Thymus (tissue), 11 donors: ENCODE measurements around the gene FBP1. TPM values are rescaled to one million over a fixed set of nuclear protein-coding genes. Genes with fewer than 3 reads are reported as not detected.

Source experiments
- DNase-seq, 9 donors: peaks; one replicate each; pipeline ENCODE4 v3.0.0-alpha.2; 2013; ENCODE audit warnings: low spot score in 9 of 9, low read depth in 6 of 9, missing footprints in 1 of 9
- H3K27ac ChIP-seq, 2 donors: one replicate each; pipeline ENCODE4 v1.5.1; 2013; ENCODE audit warnings: control low read depth in 1 of 2, low read depth in 1 of 2, low read length in 1 of 2, mild to moderate bottlenecking in 1 of 2, moderate library complexity in 1 of 2
- H3K27me3 ChIP-seq, 2 donors: one replicate each; pipeline ENCODE4 v1.5.1; 2013; ENCODE audit warnings: low read length in 1 of 2; ENCODE audit not compliant: control insufficient read depth in 2 of 2, insufficient read depth in 1 of 2
- H3K36me3 ChIP-seq, 2 donors: one replicate each; pipeline ENCODE4 v1.5.1; 2013; ENCODE audit warnings: low read length in 1 of 2, mild to moderate bottlenecking in 1 of 2, moderate library complexity in 1 of 2; ENCODE audit not compliant: control insufficient read depth in 2 of 2, insufficient read depth in 2 of 2
- H3K4me1 ChIP-seq, 2 donors: one replicate each; pipeline ENCODE4 v1.5.1; 2013; ENCODE audit warnings: low read length in 2 of 2; ENCODE audit not compliant: control insufficient read depth in 2 of 2, insufficient read depth in 2 of 2
- H3K4me3 ChIP-seq, 2 donors: one replicate each; pipeline ENCODE4 v1.5.1; 2013; ENCODE audit warnings: low read length in 2 of 2, control low read depth in 1 of 2, mild to moderate bottlenecking in 1 of 2
- H3K9me3 ChIP-seq, 2 donors: one replicate each; pipeline ENCODE4 v1.5.1; 2013; ENCODE audit warnings: low read length in 1 of 2, mild to moderate bottlenecking in 1 of 2; ENCODE audit not compliant: control insufficient read depth in 2 of 2, insufficient read depth in 1 of 2
- WGBS: extraction: QIAGEN DNeasy Blood & Tissue Kit; methylation state at CpG from one replicate; pipeline ENCODE4 v1.1.7; 2013; 5-methylcytosine and 5-hydroxymethylcytosine counted together
- polyA plus RNA-seq: library from polyadenylated mRNA; stranded (reverse); fragments of 200-250 nt; gene quantifications from one replicate; pipeline ENCODE4 v1.2.3, GENCODE V29; 2013
- total RNA-seq: library from RNA; stranded (reverse); fragments of 120-200 nt; gene quantifications from one replicate; pipeline ENCODE4 v1.2.4, GENCODE V29; 2013
- donor health status: healthy.

FBP1 gene
- total and polyA plus RNA-seq, 2 donors: 0.76 to 10.2 TPM

DNA sequence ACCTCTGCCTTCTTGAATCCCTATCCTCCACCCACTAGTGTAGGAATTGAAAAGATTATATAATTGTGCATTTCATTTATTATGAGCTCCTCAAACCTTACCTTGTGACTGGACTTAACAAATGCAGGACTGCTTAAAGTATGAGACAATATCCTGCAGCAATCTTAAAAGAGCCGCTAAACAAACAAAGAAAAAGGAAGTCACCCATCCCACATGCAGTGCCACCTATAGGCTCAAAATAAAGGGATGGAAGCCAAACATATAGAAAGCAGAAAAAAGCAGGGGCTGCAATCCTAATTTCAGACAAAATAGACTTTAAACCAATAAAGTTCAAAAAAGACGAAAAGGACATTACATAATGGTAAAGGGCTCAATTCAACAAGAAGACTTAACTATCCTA is 75.8 kb downstream of the FBP1 start:
- Histone ChIP-seq H3K4me3 (no peak overlapping the region), H3K36me3 (no peaks in the 10 kb centered on the region), H3K27ac (no peak overlapping the region), H3K9me3 (no peaks in the 10 kb centered on the region), H3K4me1 (no peaks in the 10 kb centered on the region), H3K27me3 (peaks cover 0 to 4% of the 10 kb centered on the region in 2 donors)
- WGBS: 60% methylated on average over 2 of the region's 2 CpGs
- DNase-seq: no peak

GRCh38 chr9:94560237-94560636 is 79.1 kb downstream of the FBP1 start:
- Histone ChIP-seq H3K4me1 (no peaks in the 10 kb centered on the region), H3K9me3 (no peaks in the 10 kb centered on the region), H3K4me3 (no peak overlapping the region), H3K27me3 (peaks cover 0 to 2% of the 10 kb centered on the region in 2 donors), H3K36me3 (no peaks in the 10 kb centered on the region), H3K27ac (no peak overlapping the region)
- 97% methylated on average over 6 of the region's 6 CpGs for WGBS
- DNase-seq: no peak

DNA sequence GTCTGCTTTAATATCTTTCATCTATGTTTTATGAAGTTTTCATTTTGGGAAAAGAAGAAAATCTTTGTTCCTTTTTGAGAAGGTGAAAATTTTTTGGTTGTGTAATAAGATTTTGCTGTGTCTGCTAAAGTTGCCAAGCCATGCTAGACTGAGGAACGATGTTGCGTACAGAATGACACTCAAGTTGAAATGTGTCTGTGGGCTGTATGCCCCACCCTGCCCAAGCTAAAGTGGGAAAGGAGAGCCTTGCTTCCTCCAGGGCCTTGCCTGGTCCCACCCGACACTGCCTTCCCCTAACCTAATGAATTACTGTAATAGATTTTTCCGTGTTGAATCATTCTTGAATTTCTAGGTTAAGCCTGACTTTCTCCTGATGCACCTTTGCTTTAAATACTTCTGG is 81.9 kb downstream of the FBP1 start:
- H3K36me3 ChIP-seq: no peaks in the 10 kb centered on the region
- H3K4me1 ChIP-seq: no peaks in the 10 kb centered on the region
- no peaks in the 10 kb centered on the region for H3K27me3 ChIP-seq
- 92% methylated on average over 4 of the region's 4 CpGs for WGBS
- no peak overlapping the region for H3K4me3 ChIP-seq
- no peak overlapping the region for H3K27ac ChIP-seq
- no peaks in the 10 kb centered on the region for H3K9me3 ChIP-seq
- no peak for DNase-seq

GRCh38 chr9:94554439-94555331 is 84.6 kb downstream of the FBP1 start, which contains the start of gene PCAT7:
TSS of gene PCAT7 (plus strand) at chr9:94555083.
- no peak within 1 kb of the TSS for H3K27ac ChIP-seq
- DNase-seq: peak in 3 of 9 donors; percentile 3 to 12 (median 6)
- no peaks in the 10 kb centered on the region for H3K9me3 ChIP-seq
- H3K27me3 ChIP-seq: no peaks in the 10 kb centered on the region
- no peaks in the 10 kb centered on the region for H3K4me1 ChIP-seq
- H3K36me3 ChIP-seq: no peaks in the 10 kb centered on the region
- no peak within 1 kb of the TSS for H3K4me3 ChIP-seq
- 82% methylated on average over 40 of the region's 40 CpGs for WGBS

DNA sequence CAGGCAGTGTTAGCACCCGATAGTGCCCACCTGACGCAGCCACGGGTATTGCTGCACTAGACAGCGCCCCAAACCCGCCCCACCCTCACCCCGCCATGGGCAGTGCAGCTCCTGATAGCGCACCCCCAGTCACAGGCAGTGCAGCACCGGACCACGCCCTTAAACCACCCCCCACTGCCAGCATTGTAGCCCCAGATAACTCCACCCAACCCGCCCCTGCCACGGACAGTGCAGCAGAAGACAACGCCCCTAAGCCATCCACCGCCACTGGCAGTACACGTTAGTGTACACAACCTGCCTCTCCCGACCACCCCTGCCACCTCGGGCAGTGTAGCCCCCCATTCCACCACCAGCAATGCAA is 85.3 kb downstream of the FBP1 start:
- H3K4me3 ChIP-seq: no peak overlapping the region
- DNase-seq: no peak
- no peaks in the 10 kb centered on the region for H3K4me1 ChIP-seq
- H3K27me3 ChIP-seq: no peaks in the 10 kb centered on the region
- H3K9me3 ChIP-seq: no peaks in the 10 kb centered on the region
- H3K36me3 ChIP-seq: no peaks in the 10 kb centered on the region
- 91% methylated on average over 16 of the region's 16 CpGs for WGBS
- H3K27ac ChIP-seq: no peak overlapping the region

Other genes with a start within 250 kb of the FBP1 start
- under 0.01 TPM for gene PCAT7, start 84.4 kb downstream of the FBP1 start, total RNA-seq
- gene PCAT7, start 84.4 kb downstream of the FBP1 start, polyA plus RNA-seq: 0.11 TPM
- 0.38 TPM for gene FBP2, start 45.7 kb downstream of the FBP1 start, total RNA-seq
- 0.32 TPM for gene FBP2, start 45.7 kb downstream of the FBP1 start, polyA plus RNA-seq
- gene AOPEP, start 87.2 kb upstream of the FBP1 start, total RNA-seq: 9.6 TPM
- 36.5 TPM for gene AOPEP, start 87.2 kb upstream of the FBP1 start, polyA plus RNA-seq